HEK293T (cell line): ENCODE measurements around the gene STAT5B.

Experiments
- ARNT ChIP-seq: fragments of 450-650 bp; IDR thresholded peaks from 2 replicates; pipeline ENCODE4 v1.6.1; 2017; ENCODE audit warnings: mild to moderate bottlenecking
- BHLHE40 ChIP-seq: fragments of 450-650 bp; IDR thresholded peaks from 2 replicates; pipeline ENCODE4 v1.6.1; 2016; ENCODE audit warnings: mild to moderate bottlenecking, moderate library complexity, borderline replicate concordance
- CTBP1 ChIP-seq: fragments of 450-650 bp; IDR thresholded peaks from 2 replicates; pipeline ENCODE4 v1.6.1; 2016; ENCODE audit warnings: borderline replicate concordance
- FOXA1 ChIP-seq: fragments of 450-650 bp; IDR thresholded peaks from 2 replicates; pipeline ENCODE4 v1.6.1; 2016; ENCODE audit warnings: mild to moderate bottlenecking
- FOXM1 ChIP-seq: fragments of 450-650 bp; IDR thresholded peaks from 2 replicates; pipeline ENCODE4 v1.6.1; 2017; ENCODE audit warnings: mild to moderate bottlenecking, borderline replicate concordance
- SP1 ChIP-seq: fragments of 450-650 bp; IDR thresholded peaks from 2 replicates; pipeline ENCODE4 v1.6.1; 2017

GRCh38 chr17:42179335-42179734 lies 96.9 kb downstream of the STAT5B start:
- no peak for TF ChIP-seq BHLHE40
- no peak for TF ChIP-seq ARNT
- TF ChIP-seq CTBP1: no peak
- TF ChIP-seq FOXM1: no peak
- no peak for TF ChIP-seq SP1
- TF ChIP-seq FOXA1: no peak
